NCI-H526 (cell line): ENCODE data around the gene ZMIZ1.

ENCODE experiments used
- DNase-seq, 2 experiments: peaks; one replicate each; lab custom pipeline; 2025; lab: John Stamatoyannopoulos, UW

The ZMIZ1 gene

DNA sequence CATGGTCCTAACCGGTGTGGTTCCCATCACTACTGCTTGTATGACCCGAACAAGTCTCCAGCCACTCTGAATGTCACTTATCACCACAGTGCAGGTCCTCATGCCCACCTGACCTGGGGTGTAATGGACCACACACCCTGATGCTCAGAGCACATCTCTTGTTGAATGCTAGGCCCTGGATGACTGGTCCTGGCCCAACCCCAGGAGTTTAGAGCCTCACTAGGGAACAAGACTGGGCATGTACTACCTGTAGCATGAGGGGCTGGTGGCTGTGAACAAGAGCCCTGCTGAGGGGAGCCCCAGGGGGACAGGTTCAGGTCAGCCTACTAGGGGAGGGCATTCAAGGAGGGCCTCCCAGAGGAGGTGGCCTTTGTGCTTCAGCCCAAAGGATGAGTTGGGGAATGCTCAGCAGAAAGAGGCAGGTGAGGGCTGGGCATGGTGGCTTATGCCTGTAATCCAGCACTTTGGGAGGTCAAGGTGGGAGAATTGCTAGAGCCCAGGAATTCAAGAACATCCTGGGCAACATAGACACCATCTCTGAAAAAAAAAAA is 31.2 kb downstream of the ZMIZ1 start:
- no peak for DNase-seq

DNA sequence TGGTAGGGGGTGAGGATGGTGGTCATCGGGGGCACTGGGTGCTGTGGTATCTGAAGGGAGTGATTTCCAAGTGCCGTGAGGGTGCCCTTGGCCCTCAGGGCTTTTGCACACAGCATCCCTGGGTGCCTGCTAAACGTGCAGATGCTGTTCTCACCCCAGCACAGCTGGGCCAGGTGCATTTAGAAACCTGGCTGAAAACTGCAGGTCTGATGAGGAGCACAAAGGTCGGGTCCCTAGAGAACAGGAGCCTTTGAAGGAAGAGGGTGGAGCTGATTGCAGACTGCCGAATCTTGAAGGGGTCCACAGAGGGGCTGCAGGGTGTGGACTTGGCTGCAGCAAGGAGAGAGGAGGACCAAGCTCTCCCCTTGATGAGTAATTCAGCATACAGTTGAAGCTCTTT is 32.0 kb downstream of the ZMIZ1 start:
- DNase-seq, result no peak

DNA sequence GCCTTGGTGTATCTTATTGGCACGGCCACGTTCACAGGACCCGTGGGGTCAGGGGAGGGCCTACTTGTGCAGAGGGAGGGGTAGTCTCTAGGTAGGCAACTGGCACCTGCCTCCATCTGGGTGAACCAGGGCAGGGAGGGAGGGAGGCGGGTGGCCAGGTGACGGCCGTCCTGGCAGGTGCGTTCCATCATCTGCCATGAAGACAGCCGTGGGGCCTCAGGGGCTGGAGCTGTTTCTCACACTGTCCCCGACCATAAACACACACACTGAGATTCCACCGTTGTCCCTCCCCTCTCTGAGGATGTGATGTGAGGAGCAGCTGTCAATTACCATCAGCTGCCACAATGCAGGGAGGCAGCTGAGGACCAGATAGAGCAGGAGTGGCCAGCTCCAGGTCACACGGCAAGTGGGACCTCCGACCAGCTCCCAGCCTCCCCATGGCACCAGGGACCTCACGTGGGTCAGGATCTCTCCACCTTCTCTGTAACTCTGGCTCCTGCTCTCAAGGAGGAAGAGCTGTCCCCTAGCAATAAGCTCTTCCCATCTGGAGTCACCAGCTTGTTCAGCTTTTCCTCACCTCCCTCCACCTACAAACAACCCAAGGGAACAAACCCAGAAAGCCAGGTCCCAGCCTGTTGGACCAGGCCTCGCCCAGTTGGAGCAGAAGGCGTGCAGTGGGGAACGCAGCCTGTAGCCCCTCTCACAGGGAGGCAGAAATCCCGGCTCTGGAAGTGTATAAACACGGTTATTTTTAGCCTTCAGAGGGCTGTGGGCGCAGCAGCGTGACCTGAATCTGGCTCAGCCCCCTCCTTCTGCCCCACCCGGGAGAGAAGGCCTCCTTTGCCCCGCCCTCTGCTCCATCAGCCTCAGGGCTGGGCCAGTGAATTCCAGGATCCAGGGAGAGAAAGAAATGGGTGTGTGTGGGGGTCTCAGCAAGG is 33.1 kb downstream of the ZMIZ1 start:
- peak; percentile 23 to 69 for DNase-seq

DNA sequence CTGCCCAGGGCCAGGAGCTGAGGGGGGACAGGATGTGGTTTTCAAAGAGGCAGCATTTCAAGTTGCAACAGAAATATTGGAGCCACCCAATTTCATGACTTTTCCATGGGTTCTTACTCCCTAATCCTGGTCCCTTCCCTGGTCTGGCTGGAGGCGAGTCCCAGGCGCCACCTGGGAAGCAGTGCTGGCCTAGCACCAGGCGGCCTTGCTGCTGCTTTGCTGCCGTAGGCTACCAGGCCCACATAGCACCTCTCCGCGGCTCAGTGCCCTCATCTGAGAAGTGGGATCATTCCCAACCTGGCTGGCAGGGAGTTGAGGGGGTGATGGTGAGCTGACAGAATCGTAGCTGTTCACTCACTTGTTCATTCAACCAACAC is 33.7 kb downstream of the ZMIZ1 start:
- no peak for DNase-seq

DNA sequence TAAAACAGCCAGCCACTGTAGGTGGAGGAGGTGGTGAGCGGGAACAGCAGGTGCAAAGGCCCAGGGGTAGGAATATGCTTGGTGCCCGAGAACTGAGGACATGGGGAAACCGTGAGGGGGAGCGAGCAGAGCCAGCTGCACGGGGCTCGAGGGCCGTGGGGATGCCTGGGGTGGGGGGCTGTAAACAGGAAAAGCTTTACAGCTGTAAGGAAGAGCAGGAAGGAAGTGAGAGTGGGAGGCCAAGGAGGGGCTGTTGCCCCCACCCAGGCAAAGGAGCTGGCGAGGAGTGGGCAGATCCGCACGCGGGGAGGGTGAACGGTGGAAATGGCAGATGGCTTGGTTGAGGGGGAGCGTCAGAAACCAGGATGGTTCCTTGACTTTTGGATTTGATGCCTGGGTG is 34.4 kb downstream of the ZMIZ1 start:
- no peak for DNase-seq

DNA sequence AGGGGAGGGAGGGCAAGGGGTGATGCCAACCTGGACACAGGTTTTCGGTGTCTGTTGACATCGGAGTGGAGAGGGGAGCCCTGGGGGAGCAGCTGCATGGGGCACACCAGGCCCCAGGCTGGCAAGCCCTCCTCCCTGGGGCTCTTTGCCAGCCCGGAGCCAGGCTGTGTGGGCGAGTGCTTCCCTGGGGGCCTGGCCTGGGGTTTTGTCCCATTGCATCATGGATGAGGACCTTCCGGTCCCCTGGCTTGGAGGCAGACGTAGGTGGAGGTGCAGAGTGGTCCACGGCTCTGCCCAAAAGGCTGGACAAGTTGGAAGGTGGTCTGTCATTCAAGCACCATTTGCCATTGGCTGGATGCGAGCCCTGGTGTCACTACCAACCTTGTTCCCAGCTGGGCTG is 34.8 kb downstream of the ZMIZ1 start:
- DNase-seq, result no peak

DNA sequence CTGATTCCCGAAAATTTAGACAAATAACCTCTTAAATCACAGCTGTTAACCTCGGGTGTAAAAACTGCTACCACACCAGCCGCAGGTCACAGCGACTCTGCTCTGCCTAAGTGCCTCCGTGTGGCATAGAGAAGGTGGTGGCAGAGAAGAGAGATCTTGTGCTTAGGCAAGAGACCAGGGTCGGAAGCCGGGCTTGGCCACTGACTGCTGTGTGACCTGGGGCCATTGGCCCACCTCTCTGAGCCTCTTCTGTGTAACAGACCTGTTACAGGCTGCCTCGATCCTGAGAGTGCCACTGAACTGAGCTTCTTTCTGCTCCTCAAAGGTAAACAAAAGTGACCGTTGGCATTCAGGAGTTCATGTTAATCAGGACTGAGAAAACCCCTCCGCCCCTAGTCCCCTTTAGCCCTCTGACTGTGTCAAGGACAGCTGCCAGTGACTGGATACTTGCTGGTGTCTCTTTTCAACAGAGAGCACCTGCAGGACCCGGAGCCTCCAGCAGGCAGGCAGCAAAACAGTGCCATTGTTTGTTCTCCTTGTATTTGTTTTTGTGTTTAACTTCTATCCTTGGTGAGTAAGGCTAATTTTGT is 36.5 kb downstream of the ZMIZ1 start:
- peak in 1 of 2 experiments; percentile 37 for DNase-seq

DNA sequence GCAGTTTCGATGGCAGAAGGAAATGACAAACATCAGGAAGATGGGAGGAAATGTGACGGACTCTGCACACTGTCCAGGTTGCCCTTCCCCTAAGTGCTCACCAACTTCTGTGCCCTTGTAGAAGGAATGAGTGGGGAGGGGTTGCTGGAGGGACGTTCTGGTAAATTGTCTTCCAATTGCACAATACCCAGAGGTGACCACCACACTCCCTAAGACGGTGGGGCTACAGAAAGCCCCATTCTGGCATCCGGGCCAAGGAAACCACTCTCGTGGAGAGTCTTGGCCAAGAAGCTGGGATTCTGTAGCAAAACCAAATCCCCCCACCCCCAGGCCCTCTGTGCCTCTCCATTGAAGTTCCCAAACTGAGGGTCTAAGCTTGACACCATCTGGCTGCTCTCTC is 37.1 kb downstream of the ZMIZ1 start:
- DNase-seq, result no peak

DNA sequence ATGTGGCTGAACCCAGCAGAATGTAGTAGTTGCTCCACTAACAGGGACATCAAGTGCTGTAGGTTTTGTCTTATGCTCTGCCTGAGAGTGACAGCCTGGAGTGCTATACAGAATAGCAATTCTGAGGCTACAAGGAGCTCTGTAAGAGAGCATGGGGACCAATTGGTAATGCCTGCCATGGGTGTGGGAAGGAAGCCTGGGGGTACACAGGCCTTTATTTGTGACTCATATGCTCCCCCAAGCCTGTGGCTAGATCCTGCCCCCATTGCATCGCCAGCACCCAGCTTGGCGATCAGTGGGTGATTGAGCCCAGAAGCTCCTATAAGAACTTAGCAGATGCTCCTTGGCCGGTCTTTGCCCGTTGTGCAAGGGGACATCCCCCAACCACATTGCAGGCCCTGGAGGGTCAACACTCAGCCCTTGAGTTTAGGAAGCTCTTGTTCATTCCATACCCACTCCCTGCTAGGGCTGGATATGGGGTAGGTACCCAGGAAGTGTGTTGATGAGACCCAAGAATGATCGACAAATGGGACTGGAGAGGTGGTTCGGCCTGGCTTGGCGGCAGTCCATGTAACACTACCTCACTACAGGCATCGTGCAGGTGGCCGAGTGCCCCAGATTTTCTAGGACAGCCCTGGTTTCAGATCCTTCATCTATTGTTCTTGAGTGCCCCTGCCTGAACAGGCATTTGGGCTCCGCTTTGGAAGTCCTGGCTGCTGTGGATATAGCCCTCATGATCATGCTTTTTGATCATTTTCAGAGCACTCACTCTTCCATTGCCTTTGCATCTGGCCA is 37.7 kb downstream of the ZMIZ1 start:
- no peak for DNase-seq

DNA sequence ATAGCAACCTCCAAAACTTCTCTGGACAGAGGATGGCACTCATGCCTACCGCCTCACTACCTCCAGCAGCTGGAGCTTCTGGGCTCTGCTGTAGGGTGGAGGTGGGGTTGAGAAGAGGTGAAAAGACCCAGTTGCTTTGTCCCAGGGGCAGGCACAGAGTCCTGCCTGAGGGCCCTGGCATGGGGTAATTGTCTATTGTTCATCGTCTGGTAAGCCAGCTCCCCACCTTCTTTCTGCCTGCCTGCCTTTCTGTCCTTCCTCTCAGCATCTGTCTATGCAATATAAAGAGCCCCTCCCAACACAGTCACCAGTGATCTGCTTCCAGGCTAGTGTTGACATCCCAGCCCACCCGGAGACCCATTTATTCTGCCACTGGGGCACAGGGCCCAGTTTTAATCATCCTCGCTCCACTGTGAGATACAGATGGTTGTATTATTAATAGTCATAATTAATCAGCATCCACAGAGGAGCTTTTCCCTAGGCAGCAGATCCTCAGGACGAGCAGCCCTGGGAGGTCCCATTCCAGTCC is 39.0 kb downstream of the ZMIZ1 start:
- no peak for DNase-seq

DNA sequence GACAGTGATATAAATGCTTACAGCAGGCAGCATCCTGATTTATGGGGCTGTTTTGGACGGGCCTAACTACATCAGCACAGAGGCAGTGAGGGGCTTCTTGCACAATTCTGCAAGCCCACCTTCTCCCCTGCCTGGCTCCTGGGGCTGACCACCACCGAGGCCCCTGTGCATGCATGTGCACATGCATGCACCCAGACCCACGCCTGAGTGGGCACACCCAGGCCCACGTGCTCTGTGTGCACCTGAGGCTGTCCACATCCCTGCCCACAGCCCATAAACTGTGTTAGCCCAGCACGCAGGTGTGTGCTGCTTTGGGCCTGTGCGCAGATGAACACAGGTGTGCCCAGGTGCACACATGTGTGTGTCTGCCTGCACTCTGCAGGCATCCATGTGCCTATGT is 40.0 kb downstream of the ZMIZ1 start:
- DNase-seq, result no peak

DNA sequence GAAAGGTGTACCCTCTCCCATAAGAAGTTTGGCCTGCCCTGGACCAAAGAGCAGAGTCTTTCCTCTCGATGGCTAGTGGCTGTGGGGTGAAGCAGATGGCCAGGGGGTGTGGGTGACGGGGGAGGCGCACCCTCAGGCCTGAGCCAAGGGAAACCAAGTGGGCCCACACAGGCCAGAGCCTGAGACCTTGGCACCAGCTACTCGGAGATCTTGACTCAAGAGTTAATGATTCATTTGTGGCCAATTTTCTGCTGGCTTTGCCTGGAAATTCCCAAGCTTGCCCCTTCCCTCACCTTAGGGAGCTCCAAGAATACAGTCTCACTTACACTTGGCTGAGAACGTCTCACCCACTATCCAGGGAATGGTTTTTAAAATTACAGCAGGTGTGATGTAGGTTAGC is 42.7 kb downstream of the ZMIZ1 start:
- no peak for DNase-seq

DNA sequence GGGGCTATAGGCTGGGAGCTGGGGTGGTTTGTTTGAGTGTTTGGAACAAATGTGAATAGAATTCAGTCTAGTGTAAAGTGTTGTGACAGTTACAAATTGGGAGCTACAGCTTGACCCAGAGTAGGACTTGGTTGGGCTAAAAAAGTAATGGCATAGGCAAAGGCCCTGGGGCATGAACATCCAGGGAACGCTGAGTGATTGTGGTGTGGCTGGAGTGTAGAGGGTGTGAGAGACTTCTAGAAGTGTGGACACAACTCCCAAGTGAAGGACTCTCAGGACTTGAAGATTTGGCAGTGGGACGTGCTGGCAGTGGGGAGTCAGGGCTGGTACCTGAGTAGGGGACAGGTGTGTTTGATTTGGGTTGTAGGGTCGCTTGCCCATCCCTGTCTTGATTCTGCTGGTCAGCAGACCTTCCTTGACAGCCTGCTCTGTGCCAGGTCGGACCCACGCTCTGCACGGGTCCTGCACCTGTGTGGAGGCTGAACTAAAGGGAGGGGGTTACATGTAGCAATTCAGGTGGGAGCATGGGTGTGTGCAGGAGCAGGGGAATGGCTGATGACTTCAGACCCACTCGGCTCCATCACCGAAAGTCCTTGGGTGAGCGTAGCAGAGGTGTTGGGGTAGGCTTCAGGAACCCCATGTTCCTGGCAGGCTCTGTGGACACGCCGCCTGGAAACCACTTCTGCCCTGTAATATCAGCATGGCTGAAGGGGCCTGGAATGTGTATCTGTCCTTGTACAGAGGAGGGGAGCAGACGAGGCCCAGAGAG is 43.3 kb downstream of the ZMIZ1 start:
- DNase-seq, result no peak

DNA sequence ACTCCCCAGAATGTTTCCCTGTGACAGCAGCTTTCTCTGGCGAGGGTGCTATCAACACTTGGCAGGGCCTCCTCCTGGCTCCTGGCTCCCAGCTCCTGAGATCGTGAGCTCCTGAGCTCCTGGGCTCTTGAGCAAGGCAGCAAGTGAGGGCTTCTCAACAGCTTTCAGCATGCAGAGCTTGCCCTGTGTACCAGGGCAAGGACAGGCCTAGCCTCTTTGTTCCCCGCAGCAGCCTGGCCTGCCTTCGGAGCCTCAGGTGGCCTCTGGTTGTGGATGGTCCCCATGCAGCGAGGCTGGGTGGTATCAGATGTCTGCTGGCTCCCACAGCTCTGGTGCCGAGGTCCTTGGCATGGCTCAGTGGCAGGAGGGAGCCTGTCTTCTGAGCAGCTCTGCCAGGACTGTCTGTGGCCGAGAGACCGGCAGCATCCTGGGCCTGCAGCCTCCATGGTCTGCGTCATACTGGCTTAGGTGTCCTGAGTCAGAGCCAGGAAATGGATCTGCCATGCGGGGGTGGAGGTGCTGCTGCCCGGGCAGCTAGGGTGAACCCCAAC is 44.2 kb downstream of the ZMIZ1 start:
- no peak for DNase-seq

DNA sequence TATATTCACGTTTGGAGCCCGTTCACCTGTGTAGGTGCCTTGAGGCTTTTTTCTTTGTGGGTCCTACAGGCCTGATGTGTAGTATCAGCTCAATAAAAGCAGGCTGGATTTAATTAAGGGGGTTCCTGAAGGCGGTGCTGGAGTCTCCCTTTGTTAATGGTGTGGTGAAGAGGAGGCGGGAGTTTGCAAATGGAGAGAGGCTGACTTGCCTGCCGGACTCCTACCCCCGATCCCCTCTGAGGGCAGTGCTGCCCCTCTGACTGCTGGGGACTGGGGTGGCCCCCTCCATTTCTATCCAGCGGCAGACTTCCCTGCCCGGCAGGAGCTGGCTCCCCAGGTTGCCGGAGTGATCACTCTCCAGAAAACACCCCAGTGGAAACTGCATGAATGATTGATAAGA is 45.1 kb downstream of the ZMIZ1 start:
- DNase-seq, result no peak

DNA sequence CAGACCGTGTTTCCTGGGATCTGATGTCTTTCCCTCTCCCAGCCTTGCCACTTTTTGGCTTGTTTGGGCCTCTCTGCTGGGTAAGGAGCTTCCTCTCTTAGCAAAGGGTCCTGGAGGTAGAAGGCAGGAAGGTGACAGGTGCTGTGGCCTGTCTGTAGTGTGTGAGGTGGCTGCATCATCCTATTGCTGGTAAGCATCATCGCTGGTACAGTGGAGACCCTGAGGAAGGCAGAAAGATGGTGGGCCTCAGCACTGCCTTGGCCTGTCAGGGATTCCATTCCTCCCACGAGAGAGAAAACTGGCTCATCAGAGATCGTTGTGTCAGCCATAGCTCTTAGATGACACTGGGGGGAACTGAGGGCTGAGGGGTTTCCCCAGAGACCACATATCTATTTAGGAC is 46.5 kb downstream of the ZMIZ1 start:
- DNase-seq, result no peak

DNA sequence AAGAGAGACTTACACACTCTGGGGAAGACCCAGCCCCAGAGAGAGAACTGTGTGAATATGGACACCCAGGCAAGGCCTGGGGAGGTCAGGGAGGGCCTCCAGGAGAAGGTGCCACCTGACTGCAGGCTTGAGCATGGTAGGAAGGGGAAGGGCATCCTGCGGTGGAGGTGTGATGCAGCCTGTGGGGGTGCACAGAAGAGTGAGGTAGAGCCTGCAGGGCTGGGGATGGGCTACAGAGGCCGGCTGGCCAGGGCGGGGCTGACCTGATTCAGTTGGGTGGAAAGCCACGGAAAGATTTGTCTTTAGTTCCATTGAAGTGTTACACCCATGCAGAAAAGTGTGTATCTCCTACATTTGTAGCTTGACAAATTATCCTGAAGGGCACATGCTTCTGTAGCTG is 47.6 kb downstream of the ZMIZ1 start:
- DNase-seq, result no peak

DNA sequence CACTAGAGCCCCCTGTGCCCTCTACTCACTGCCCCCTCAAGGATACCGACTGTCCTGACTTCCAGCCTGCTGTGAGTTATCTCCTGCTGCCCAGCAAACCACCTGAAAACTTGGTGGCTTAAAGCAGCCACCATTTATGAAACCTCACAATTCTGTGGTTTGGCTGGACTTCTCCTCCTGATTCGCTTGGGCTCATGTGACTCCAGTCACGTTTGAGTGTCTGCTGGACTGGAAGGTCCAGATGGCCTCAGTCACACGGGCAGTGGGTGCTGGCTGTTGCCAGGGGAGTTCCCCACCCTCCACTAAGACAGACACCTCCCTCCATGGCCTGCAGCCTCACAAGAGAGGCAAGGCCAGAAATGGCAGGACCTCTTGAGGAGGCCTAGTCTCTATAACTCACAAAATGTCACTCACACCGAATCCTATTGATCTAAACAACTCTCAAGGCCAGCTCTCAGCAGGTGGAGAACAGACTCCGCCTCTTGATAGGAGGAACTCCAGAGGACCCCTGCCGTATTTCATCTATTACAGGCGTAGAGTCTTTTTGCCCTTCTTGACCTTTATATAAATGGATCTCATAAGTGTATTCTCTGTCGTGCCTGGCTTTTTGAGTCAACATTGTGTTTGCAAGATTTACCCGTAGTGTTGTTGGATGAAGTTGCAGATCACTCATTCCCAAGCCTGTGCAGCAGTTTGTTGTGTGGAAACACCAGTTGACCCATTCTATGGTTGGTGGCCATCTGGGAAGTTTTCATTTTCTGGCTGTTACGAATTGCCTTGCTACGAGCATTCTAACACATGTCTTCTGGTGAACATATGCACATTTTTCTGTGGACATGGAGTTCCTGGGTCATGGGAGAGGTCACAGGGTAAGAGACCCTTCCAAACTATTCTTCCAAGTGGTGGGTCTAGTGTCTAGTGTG is 48.3 kb downstream of the ZMIZ1 start:
- DNase-seq, result no peak

DNA sequence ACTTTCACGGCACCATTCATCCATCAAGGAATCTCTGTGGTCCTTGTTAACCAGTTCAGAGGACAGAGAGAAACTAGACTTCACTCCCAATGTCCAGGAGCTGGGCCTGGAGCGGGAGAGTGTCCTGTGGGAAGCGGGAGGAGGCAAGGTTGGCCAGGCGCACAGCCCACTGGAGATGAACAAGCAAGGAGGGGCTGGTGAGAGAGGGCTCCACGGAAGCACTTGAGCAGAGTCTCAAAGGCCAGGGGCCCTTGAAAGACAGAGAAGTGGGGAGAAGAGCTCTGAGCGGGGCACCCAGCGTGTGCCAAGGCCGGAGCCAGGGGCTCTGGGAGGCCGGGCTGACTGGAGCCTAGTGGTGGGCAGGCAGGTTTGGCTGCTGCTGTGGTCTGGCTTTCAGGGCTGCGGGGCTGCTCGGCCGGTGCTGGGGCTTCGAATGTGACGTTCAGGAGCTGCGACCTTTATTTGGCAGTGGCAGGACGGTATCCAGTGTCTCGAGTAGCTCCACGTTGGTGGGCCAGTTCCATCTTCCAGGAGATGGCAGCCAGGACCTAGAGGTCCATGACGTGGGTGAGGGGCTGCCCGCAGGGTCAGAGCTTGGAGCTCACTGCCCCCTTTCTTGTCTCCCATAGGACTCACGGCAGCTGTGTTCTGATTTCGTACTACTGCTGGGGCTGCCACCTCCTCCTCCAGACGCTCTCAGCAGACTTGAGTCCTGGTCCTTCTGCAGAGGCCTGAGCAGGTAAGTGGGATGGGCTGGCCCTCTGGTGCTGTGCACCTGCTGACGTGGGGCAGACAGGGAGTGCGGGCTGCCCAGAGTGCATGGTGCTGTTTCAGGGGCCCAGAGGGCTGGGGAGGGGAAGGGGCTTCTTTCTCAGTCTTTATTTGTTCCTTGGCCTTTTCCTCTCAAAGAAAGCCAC is 49.8 kb downstream of the ZMIZ1 start:
- no peak for DNase-seq
